Psoas muscle (tissue), 8 donors: ENCODE results near the gene FMN2. TPM values are rescaled to one million over a fixed set of nuclear protein-coding genes. Genes with fewer than 3 reads are reported as not detected.

Experiments used
- ATAC-seq, 4 donors: fragments of 200-7000 bp; cut with Tn5 transposase; one replicate each; pipeline ENCODE4 v1.9.1; 2020; ENCODE audit warnings: moderate library complexity in 3 of 4, mild to moderate bottlenecking in 2 of 4
- DNase-seq, 2 donors: peaks; one replicate each; pipeline ENCODE4 v3.0.0-alpha.2; 2020
- H3K27ac ChIP-seq: fragments of 200-600 bp; one replicate; pipeline ENCODE4 v1.8.0; 2022
- H3K27me3 ChIP-seq, 3 donors: fragments of 200-600 bp in 1 of 3; one replicate each; pipeline versions ENCODE4 v1.6.1 to v1.8.0; 2013 to 2022; ENCODE audit warnings: low read length in 2 of 3, mild to moderate bottlenecking in 2 of 3, moderate library complexity in 1 of 3; ENCODE audit not compliant: insufficient read depth in 3 of 3
- H3K36me3 ChIP-seq, 2 donors: fragments of 200-600 bp in 1 of 2; one replicate each; pipeline versions ENCODE4 v1.6.1 to v1.8.0; 2013 to 2022; ENCODE audit warnings: low read depth in 1 of 2, mild to moderate bottlenecking in 1 of 2, moderate library complexity in 1 of 2; ENCODE audit not compliant: insufficient read depth in 1 of 2
- H3K4me1 ChIP-seq: fragments of 200-600 bp; one replicate; pipeline ENCODE4 v1.8.0; 2022
- H3K4me3 ChIP-seq: fragments of 200-600 bp; one replicate; pipeline ENCODE4 v1.8.0; 2022; ENCODE audit warnings: mild to moderate bottlenecking
- H3K9me3 ChIP-seq: fragments of 200-600 bp; one replicate; pipeline ENCODE4 v1.8.0; 2022
- CTCF ChIP-seq: fragments of 200-600 bp; IDR thresholded peaks from one replicate; pipeline ENCODE4 v1.8.0; 2022; ENCODE audit warnings: antibody characterized with exemption
- WGBS, 3 donors: extraction: QIAGEN DNeasy Blood & Tissue Kit; methylation state at CpG; one replicate each; pipeline versions ENCODE4 v1.1.6 to v1.1.7; 2013; 5-methylcytosine and 5-hydroxymethylcytosine counted together
- intact Hi-C, 2 donors: fragments of 100-400 bp; cut with DNase I; formaldehyde crosslinking; loops; one replicate each; pipeline versions ENCODE4 v1.11.0 to v1.14.2; 2022
- polyA plus RNA-seq, 3 donors: library from polyadenylated mRNA; stranded (reverse); fragments of 200-250 nt; gene quantifications; one replicate each; pipeline ENCODE4 v1.2.3, GENCODE V29; 2013
- total RNA-seq, 4 donors: library from RNA; stranded (reverse); fragmentation: NEBNext Ultra II Directional in 2 of 4; extraction: Animal tissue kit (Norgen Biotek cat#: 25700) in 2 of 4; gene quantifications; one replicate each; pipeline versions ENCODE4 v1.2.1 to v1.2.4, GENCODE V29; 2021 to 2023
- donor health status: healthy with polysubstance abuse.
- donor health status: DM: no; HTN: no; CAD: no; lungs with moderate emphysema.
- donor health status: Bipolar disorder and iron deficiency.
- donor health status: healthy.
- donor health status: DM: yes; HTN: yes; CAD: no.
- donor health status: DM: no; HTN: no; CAD: no.
- donor health status: DM: no; HTN: no; CAD: no.
- donor health status: DM: yes; HTN: yes; CAD: no.

Gene FMN2
- total and polyA plus RNA-seq, 7 donors = 0.15 to 1.1 (median 0.52) TPM; not detected in 2

- Histone ChIP-seq H3K27me3 (no peaks in the 10 kb centered on the region), H3K27ac (no peak overlapping the region), H3K4me3 (no peak overlapping the region), H3K36me3 (no peaks in the 10 kb centered on the region), H3K9me3 (no peaks in the 10 kb centered on the region), H3K4me1 (no peaks in the 10 kb centered on the region)
- intact Hi-C loops = no loop called here
- DNase-seq (no peak), ATAC-seq (no peak)
- WGBS, 3 donors = 84 to 87% (median 86%) methylated on average over 5 of the region's 5 CpGs
- no peak for TF ChIP-seq CTCF
These were observed 270.4 kb downstream of the FMN2 start for GRCh38 chr1:240362046-240362445.

GRCh38 chr1:240362826-240363225 lies 271.1 kb downstream of the FMN2 start:
- ATAC-seq (no peak), DNase-seq (no peak)
- H3K4me3 ChIP-seq = no peak overlapping the region
- no peaks in the 10 kb centered on the region for H3K4me1 ChIP-seq
- H3K9me3 ChIP-seq = no peaks in the 10 kb centered on the region
- no peaks in the 10 kb centered on the region for H3K27me3 ChIP-seq
- H3K36me3 ChIP-seq = no peaks in the 10 kb centered on the region
- no peak overlapping the region for H3K27ac ChIP-seq
- intact Hi-C loops = no loop called here
- TF ChIP-seq CTCF = no peak
- WGBS, 3 donors = 42 to 95% (median 74%) methylated on average over 2 of the region's 2 CpGs

GRCh38 chr1:240363315-240363714 lies 271.6 kb downstream of the FMN2 start:
- Histone ChIP-seq H3K9me3 (no peaks in the 10 kb centered on the region), H3K4me3 (no peak overlapping the region), H3K4me1 (no peaks in the 10 kb centered on the region), H3K36me3 (no peaks in the 10 kb centered on the region), H3K27ac (no peak overlapping the region), H3K27me3 (no peaks in the 10 kb centered on the region)
- DNase-seq = no peak
- ATAC-seq = no peak
- intact Hi-C loops = no loop called here
- no peak for TF ChIP-seq CTCF
- 53 to 66% (median 65%) methylated on average over 5 of the region's 5 CpGs for WGBS, 3 donors

- Histone ChIP-seq H3K9me3 (no peaks in the 10 kb centered on the region), H3K36me3 (no peaks in the 10 kb centered on the region), H3K27ac (no peak overlapping the region), H3K27me3 (no peaks in the 10 kb centered on the region), H3K4me3 (no peak overlapping the region), H3K4me1 (no peaks in the 10 kb centered on the region)
- ATAC-seq (no peak), DNase-seq (no peak)
- no peak for TF ChIP-seq CTCF
- intact Hi-C loops = no loop called here
- 43 to 47% (median 44%) methylated on average over 3 of the region's 3 CpGs for WGBS, 3 donors
These were observed 272.2 kb downstream of the FMN2 start for GRCh38 chr1:240363914-240364313.

- H3K4me3 ChIP-seq = no peak overlapping the region
- no peak for TF ChIP-seq CTCF
- no peaks in the 10 kb centered on the region for H3K4me1 ChIP-seq
- no peaks in the 10 kb centered on the region for H3K27me3 ChIP-seq
- WGBS, 3 donors = 80 to 86% (median 84%) methylated on average over 9 of the region's 9 CpGs
- H3K36me3 ChIP-seq = no peaks in the 10 kb centered on the region
- DNase-seq (no peak), ATAC-seq (no peak)
- H3K9me3 ChIP-seq = no peaks in the 10 kb centered on the region
- intact Hi-C loops = no loop called here
- H3K27ac ChIP-seq = no peak overlapping the region
These were observed 275.0 kb downstream of the FMN2 start for GRCh38 chr1:240366636-240367035.
